Right ventricle myocardium inferior (tissue), 1 donor: Measurements from ENCODE around the gene RFX1. TPM values are rescaled to one million over a fixed set of nuclear protein-coding genes. Genes with fewer than 3 reads are reported as not detected.
A peak's percentile ranks its signal among the peaks of the same experiment; 100 is the strongest.
"Not testable (repeated sequence)": the region's sequence is repeated elsewhere in the genome, so short reads cannot be mapped to it uniquely, and the experiment has no call there.

Experiments used
- ATAC-seq: fragments of 200-7000 bp; cut with Tn5 transposase; one replicate; pipeline ENCODE4 v1.9.1; 2020; ENCODE audit warnings: mild to moderate bottlenecking, moderate library complexity
- DNase-seq: peaks from one replicate; pipeline ENCODE4 v3.0.0; 2021; ENCODE audit errors: missing footprints
- intact Hi-C: fragments of 100-400 bp; cut with DNase I; formaldehyde crosslinking; loops from one replicate; pipeline ENCODE4 v1.11.0; 2022
- total RNA-seq: library from RNA; stranded (reverse); fragmentation: NEBNext Ultra II Directional; extraction: Animal tissue kit (Norgen Biotek cat#: 25700); gene quantifications from one replicate; pipeline ENCODE4 v1.2.1, GENCODE V29; 2021
- donor health status: DM: no; HTN: yes; CAD: no; lungs with severe emphysema.

The RFX1 gene
- total RNA-seq, 1 donor from 2014 or later, result 15.4 TPM

DNA sequence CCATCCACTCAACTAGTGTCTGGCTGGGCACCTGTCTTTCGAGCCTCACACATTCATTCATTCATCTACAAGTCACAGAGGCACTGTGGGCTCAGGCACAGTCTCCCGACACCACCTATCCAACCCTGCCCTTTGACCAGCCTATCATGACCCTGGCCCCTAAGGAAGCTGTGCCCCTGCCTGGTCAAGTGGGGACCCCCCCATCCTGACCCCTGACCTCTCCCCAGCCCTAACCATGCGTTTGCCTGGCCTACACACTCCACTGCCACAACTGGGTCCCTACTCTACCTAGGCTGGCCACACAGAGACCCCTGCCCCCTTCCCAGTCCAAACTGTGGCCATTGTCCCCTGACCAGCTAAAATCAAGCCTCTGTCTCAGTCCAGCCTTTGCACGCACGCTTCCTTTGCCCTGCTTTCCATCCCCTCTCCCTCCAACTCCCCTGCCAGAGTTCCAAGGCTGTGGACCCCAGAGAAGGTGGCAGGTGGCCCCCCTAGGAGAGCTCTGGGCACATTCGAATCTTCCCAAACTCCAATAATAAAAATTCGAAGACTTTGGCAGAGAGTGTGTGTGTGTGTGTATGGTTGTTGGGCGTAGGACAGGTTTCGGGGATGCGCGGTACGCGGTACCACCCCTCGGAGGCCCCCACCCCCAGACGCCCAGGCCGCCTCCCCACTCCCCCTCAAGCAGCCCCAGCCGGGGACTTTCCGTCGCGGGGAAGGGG lies 25.0 kb upstream of the RFX1 start:
- intact Hi-C loops, result no loop called here
- DNase-seq, result no peak
- ATAC-seq, result no peak

DNA sequence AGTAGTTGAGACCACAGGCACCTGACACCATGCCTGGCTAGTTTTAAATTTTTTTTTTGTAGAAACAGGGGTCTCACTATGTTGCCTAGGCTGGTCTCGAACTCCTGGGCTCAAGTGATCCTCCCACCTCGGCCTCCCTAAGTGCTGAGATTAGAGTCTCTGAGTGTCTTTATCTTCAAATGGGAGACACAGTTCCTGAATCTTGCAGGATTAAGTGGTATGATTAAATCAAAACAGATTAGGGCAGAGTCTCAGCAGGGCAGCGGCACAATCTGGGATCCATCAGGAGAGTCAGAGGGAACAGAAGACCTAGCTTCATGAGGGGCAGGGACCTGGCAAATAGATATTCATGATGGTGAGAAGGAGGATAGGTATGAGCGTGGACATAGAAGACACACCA lies 22.8 kb upstream of the RFX1 start:
- no peak for ATAC-seq
- intact Hi-C loops, result no loop called here
- no peak for DNase-seq

DNA sequence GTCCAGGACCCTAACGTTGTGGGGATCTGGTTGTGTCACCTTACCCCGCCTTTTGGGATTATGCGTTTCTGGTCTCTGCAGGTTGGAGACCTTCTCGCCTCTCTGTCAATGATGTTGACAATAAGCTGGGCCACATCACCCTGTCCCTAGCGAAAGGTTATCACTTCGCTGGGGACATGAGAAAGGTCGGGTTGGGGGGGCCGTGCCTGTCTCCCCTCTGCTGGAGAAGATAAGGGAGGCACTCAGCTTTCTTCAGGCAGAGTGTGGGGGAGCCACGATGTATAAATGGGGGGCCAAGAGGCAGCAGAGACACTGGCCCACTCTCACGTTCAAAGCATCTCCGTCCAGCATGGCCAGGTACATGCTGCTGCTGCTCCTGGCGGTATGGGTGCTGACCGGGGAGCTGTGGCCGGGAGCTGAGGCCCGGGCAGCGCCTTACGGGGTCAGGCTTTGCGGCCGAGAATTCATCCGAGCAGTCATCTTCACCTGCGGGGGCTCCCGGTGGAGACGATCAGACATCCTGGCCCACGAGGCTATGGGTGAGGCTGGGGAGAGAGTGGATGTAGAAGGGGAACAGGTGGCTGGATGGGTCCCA lies 21.8 kb upstream of the RFX1 start, which contains the start of gene RLN3:
Gene RLN3, plus strand, starts transcription at position 293 of the 595 bp plus-strand sequence. Its CDS starts 57 bp downstream, at position 350.
- intact Hi-C loops, result no loop called here
- ATAC-seq (no peak), DNase-seq (no peak)

DNA sequence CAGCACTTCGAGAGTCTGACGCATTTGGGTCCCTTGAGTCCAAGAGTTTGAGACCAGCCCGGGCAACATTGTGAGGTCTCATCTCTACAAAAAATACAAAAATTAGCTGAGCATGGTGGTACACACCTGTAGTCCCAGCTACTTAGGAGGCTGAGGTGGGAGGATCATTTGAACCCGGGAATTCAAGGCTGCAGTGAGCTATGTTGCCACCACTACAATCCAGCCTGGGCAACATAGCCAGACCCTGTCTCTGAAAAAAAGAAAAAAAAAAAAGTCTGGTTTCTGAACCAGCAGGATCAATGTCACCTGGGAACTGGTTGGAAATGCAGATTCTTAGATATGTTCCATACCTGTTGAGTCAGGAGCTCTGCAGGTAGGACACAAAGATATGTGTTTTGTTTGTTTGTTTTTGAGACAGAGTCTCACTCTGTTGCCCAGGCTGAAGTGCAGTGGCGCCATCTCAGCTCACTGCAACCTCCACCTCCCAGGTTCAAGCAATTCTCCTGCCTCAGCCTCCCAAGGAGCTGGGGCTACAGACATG lies 20.6 kb upstream of the RFX1 start:
- ATAC-seq, intact Hi-C loops, DNase-seq: not testable (repeated sequence)

DNA sequence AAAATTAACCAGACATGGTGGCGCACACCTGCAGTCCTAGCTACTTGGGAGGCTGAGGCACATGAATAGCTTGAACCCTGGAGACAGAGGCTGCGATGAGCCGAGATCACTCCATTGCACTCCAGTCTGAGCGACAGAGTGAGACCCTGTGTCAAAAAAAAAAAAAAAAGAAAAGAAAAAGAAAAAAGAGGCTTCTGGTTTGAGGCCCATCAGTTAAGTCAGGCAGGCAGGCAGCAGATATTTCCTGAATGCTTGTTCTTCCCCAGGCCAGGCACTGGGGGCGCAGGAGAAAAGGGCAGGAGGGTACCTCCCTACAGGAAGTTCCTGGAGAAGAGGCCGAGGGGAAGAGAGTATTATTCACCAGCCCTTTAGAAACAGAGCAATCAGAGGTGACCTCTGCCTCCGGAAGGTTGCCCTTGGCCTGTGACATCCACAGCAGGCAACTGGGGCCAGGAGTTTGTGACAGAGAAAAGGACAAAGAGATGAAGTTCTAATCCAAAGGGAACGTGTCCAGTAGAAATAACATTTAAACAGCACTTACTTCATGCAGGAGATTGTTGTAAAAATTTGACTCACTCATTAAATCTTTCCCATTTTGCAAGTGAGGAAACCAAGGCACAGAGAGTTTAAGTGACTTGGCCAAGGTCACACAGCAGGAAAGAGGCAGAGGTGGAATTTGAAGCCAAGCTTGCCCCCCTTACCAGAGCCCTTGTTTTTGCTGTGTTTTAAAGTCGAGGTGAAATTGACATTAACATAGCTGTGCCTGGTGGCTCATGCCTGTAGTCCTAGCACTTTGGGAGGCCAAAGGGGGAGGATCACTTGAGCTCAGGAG lies 17.5 kb upstream of the RFX1 start:
- no peak for DNase-seq
- peak; percentile 62 for ATAC-seq

DNA sequence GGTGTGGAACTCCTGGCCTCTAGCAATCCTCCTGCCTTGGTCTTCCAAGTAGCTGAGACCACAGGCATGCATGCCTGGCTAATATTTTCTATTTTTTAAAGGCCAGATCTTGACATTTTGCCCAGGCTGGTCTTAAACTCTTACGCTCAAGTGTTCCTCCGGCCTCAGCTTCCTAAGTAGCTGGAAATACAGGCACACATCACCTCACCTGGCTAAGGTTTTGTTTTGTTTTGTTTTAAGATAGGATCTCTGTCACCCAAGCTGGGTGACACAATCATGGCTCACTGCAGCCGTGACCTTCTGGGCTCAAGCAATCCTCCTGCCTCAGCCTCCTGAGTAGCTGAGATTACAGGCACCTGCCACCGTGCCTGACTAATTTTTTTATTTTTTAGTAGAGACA lies 16.3 kb upstream of the RFX1 start:
- intact Hi-C loops, result no loop called here
- ATAC-seq (no peak), DNase-seq (no peak)

More for the DNA sequence above, 17.5 kb upstream of the RFX1 start:
- intact Hi-C loops, result no loop called here

DNA sequence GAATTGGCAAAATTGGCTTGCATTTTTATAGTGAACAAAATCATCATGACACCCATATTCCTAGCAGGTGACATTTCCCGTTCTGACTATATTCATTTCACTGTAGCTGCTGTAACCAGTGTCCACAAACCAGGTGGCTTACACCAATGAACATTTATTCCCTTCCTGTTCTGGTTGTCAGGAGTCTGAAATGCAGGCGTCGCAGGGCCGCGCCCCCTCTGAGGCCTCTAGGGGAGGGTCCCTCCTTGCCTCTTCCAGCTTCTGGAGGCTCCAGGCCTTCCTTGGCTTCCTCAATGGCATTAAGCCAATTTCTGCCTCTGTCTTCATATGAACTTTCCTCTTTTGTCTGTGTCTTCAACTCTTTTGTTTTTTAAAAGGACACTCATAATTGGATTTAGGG lies 15.4 kb upstream of the RFX1 start:
- intact Hi-C loops, result no loop called here
- ATAC-seq (no peak), DNase-seq (no peak)

DNA sequence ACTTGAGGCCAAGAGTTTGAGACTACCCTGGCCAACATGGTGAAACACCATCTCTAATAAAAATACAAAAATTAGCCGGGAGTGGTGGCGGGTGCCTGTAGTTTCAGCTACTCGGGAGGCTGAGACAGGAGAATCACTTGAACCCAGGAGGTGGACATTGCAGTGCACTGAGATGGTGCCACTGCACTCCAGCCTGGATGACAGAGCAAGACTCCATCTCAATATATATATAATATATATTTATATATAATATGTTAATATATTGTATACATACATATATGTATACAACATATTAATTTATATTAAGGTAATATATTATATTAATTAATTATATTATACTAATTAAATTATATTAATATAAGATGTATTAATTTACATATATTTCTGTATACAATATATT lies 13.6 kb upstream of the RFX1 start:
- intact Hi-C loops, DNase-seq, ATAC-seq: not testable (repeated sequence)

DNA sequence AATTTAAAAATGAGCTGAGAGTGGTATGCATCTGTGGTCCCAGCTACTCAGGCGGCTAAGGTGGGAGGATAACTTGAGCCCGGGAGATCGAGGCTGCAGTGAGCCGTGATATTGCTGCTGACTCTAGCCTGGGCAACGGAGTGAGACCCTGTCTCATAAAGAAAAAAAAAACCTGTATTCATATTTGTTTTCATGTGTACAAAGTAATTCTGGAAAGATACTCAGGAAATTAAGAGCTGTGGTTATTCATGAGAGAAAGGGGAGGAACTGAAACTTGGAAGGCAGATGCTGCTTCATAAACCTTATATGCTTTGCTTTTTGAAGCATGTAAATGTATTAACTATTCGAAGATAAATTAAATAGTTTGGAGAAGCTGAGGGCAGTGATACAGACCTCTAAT lies 13.0 kb upstream of the RFX1 start:
- no peak for ATAC-seq
- intact Hi-C loops, result no loop called here

DNA sequence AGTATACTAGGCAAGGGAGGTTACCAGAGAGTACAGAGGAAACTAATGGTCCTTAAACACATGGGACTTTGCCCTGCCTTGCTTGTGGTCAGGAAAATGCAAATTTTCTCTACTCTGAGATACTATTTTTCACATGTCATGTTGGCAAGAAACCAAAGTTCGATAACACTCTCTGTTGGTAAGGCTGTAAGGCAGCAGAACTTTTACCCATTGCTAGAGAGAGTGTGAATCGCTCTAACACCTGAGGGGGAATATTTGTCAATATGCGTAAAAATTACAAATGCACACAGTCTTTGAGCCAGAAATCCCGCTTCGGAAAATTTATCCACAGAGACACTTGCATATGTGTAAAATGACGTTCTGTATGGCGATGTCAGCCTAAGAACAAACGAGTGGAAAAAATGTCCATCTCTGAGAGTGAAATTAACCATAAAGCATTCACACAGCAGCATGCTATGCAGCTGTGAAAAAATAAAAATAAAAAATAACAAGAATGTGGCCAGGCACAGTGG lies 9.5 kb upstream of the RFX1 start:
- DNase-seq, result no peak
- no peak for ATAC-seq
- intact Hi-C loops, result no loop called here

More for the DNA sequence above, 13.0 kb upstream of the RFX1 start:
- no peak for DNase-seq

DNA sequence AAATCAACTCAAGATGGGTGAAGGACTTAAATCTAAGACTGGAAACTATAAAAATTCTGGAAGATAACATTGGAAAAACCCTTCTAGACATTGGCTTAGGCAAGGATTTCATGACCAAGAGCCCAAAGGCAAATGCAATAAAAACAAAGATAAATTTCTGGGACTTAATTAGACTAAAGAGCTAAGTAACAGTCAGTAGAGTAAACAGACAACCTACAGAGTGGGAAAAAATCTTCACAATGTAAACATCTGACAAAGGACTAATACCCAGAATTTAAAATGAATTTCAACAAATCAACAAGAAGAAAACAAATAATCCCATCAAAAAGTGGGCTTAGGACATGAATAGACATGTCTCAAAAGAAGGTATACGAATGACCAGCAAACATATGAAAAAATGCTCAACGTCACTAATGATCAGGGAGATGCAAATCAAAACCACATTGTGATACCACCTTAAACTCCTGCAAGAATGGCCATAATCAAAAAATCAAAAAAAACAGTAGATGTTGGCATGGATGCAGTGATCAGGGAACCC lies 6.3 kb upstream of the RFX1 start:
- intact Hi-C loops, result no loop called here
- DNase-seq, result no peak
- ATAC-seq, result no peak

DNA sequence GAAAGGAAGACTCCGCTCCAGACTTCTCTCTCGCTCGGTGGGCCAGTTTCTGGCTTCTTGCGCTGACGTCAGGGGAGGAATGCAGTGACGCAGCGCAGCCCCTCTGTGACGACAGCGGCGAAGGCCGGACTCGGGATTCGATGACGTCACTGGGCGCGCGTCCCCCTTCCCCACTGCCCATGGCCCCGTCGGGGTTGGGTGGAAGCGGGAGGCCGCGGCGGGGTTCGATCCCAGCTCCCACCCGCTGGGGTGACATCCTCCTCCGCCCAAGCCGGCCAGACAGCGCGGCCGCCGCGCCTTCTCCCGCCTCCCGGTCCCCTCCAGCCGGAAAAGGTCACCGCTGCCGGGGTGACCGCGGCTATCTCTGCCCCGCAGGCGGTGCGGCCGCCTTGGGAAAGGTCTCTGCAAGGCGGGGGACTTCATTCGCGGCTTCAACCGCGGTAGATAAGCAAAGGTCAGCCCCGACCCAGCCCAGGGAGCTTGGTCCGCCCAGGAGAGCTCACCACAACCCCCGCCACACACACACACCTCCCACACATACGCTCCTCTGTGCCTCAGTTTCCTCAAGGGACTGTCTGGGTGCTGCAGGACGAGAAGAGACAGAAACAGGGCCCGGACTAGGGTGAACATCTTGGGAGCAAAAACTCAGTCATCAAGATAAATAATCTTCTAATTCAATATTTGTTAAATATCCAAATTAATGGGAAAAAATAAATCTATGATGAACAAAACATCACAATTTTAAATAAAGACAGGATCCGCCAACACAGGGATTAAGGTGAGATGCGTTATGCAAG lies 844 bp upstream of the RFX1 start:
- ATAC-seq, result peak; percentile 33
- peak; percentile 95 for DNase-seq
- intact Hi-C loops, result loop anchor here (2.0 kb wide), 1 partner anchor 54 kb away; the partner anchor contains the start of gene DCAF15

DNA sequence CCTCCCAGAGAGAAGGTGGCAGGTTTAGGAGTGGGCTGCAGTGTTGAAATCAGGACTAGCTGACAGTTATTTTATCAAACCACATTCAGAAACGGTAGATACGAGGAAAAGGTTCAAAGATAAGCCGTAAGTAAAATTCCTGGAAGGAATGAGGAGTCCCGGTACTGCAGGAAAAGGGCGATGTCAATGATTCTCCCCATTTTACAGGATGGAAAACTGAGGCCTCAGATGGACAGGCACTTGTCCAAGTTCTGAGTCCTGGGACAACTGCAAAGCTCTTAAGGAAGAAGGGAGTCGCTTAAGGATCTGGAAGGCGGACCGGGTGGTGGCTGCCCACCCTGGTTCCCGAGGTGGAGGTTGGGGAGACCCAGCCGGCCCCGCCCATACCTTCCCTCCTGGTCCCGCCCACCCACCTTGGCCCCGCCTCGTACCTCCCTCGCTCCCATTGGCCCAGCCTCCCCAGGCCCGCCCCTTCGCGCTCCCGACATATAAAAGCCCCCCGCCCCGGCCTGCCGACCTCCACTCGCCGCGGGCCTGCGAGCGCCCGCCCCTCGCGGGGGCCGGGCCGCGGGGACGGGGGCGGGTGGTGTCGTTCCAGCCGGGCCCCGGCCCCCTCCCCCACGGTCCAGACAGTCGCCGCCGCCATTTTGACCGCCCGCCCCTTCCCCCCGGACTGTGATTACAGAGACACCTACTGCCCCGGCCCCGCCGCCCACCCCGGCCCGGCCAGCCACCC lies 603 bp downstream of the RFX1 start:
- DNase-seq (peak; percentile 96), ATAC-seq (peak; percentile 66)
- intact Hi-C loops, result loop anchor here (2.0 kb wide), 3 partner anchors 53 to 75 kb away; partner anchors contain the start of genes DCAF15 and MISP3

DNA sequence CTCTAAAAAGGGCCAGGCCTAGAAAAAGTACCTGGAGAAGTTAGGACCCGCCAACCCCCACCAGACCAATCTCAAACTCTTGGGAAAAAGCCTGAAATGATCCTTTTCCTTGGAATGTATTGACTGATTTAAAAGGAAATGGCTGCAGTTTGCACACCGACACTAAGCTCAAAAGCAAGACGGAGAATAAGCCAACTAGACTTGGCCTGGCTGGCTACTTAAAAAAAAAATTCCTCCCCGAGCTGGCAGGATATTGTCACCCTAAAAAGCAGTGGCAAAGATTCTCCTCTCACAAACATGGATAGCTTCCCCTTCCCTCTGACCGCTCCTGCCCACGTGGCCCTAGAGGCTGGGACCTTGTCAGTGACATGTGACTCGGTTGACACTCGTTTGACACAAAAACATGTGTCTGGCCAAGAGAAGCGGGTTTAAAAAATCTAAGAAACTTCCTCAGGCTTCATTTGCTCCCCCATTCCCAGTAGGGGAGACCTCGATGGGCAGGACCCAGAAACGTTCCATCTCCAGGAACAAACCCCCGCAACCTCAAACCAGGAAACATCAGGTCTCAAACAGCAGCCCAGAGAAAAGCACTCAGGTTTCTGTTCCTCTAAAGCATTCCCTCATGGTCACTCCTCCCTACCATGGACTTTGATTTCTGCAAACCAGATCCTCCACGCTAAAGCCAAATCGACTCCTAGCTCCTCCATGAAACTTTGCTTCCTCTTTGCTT lies 1.3 kb downstream of the RFX1 start:
- no peak for ATAC-seq
- peak; percentile 83 for DNase-seq
- intact Hi-C loops, result loop anchor here (2.0 kb wide), 2 partner anchors 68 to 76 kb away; partner anchors contain the start of gene MISP3

DNA sequence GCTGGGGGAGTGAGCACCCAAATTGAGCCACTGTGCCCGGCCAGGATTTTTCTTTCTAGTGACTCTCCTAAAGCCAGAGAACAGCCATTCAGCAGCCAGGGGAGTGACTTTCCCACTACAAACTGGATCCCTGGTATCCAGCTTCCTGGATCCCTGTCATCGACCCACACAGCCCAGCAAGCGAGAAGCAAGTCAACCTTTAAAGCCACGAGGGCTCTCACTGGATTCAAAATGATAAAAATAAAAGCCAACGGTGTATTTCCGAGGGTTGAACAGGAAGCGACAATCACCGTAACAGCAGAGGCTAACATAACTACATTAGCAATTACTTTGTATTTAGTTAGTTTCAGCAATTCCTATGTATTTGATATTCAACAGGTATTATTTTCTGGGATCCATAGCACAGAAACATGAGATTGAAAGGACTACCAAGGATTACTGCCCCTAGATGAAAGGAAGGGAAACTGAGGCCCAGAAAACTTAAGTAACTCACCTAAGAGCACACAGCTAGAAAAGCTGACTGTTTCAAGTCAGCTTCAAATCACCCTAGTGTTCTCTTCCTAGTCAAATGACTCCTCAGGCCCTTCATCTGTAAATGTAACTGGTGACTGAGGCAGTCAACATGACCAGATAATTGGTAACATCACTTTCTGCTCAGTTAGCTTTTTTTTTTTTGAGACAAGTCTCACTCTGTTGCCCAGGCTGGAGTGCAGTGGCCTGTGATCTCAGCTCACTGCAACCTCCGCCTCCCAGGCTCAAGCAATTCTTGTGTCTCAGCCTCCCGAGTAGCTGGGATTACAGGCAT lies 2.7 kb downstream of the RFX1 start:
- intact Hi-C loops, result loop anchor here (2.0 kb wide), 2 partner anchors 69 to 77 kb away; partner anchors contain the start of gene MISP3
- DNase-seq (peak; percentile 37), ATAC-seq (no peak)
